ENCODE results near the gene SPAG5. TPM values are rescaled to one million over a fixed set of nuclear protein-coding genes. Genes with fewer than 3 reads are reported as not detected.

Gene SPAG5
- total and polyA plus RNA-seq, 9 of the 15 experiments (the other 6 are each of a cell fraction or from before 2014, with no cell fraction given) = 94.4 to 286 (median 151) TPM

- no peak for TF ChIP-seq MLX (CRISPR knock-in tag; conservative IDR thresholded peaks at IDR 0.05)
- TF ChIP-seq EZH2 (IDR thresholded peaks at IDR 0.05; ENCODE audit: borderline replicate concordance, low read depth, low read length) = no peak
- TF ChIP-seq ATF7 (IDR thresholded peaks at IDR 0.05) = no peak
Observed at GRCh38 chr17:28573521-28573920, 25.3 kb downstream of the SPAG5 start (continued).

GRCh38 chr17:28573040-28573380, 25.8 kb downstream of the SPAG5 start:
- in situ Hi-C loops (cut with MboI) = no loop called here
- peaks cover 52% of the 10 kb centered on the region for H3K36me3 ChIP-seq (ENCODE audit: control insufficient read depth, insufficient read depth, low read length)
- H3K9me3 ChIP-seq (replicated peaks; ENCODE audit: control insufficient read depth, insufficient read depth, low read depth, low read length) = no peaks in the 10 kb centered on the region
- no peak overlapping the region for H3K4me3 ChIP-seq
- peaks cover 60% of the 10 kb centered on the region for H3K79me2 ChIP-seq (ENCODE audit: control insufficient read depth, insufficient read depth, low read length)
- intact Hi-C loops (cut with micrococcal nuclease) = no loop called here
- no peak overlapping the region for H3K4me2 ChIP-seq (ENCODE audit: insufficient read depth, low read length)
- CTCF ChIA-PET (ENCODE audit: low intra/inter-chr PET ratio) = no interaction called here
- H3K27ac ChIP-seq (ENCODE audit: extremely low read depth, low read depth, low read length) = no peak overlapping the region; the same call in 2 of the 3 replicates
- no TSS peak for BruUV-seq (replicated peaks)
- FAIRE-seq (no peak), DNase-seq (ENCODE audit: extremely low read depth in 1 of 4, low spot score in 3 of 4) (no peak), ATAC-seq (no peak)
- no peak for TF ChIP-seq ATF1 (CRISPR knock-in tag; IDR thresholded peaks at IDR 0.05)
- TF ChIP-seq ATF1 (tag; IDR thresholded peaks at IDR 0.05) = no peak
- no peak for TF ChIP-seq ESRRB (CRISPR knock-in tag; IDR thresholded peaks at IDR 0.05; ENCODE audit: borderline replicate concordance)
- TF ChIP-seq CBFB (CRISPR knock-in tag; IDR thresholded peaks at IDR 0.05) = no peak
- no peak for TF ChIP-seq TBL1XR1 (IDR thresholded peaks at IDR 0.05; ENCODE audit: low read length in 2 of 2)
- no peak for TF ChIP-seq ZNF124 (CRISPR knock-in tag; IDR thresholded peaks at IDR 0.05)
- H4K20me1 ChIP-seq (replicated peaks; ENCODE audit: control insufficient read depth, insufficient read depth, low read length) = 0 out of 2 replicates have a peak, but pooled peaks cover 10% of the 10 kb centered on the region
- no peak overlapping the region; a peak in 1 of 4 replicates for H3K9ac ChIP-seq (ENCODE audit: insufficient read depth in 1 of 2, low read depth in 2 of 2, low read length in 2 of 2)
- H3K27me3 ChIP-seq (ENCODE audit: control insufficient read depth in 2 of 2, insufficient read depth in 2 of 2, low read length in 2 of 2) = no peaks in the 10 kb centered on the region
- POLR2A ChIA-PET = interaction anchor here (0.8 to 4.8 kb wide), 4 partner anchors 11 to 372 kb away, joined by 3 to 26 read pairs (median 4); no protein-coding TSS in a partner anchor
- H2AFZ ChIP-seq (ENCODE audit: low read depth, low read length) = no peak overlapping the region
- peaks cover 18% of the 10 kb centered on the region for H3K9me1 ChIP-seq (ENCODE audit: control insufficient read depth, insufficient read depth, low read length)
- H3K4me1 ChIP-seq (replicated peaks in 1 of 2; ENCODE audit: control insufficient read depth in 2 of 2, insufficient read depth in 2 of 2, low read length in 2 of 2) = peaks cover 35 to 40% of the 10 kb centered on the region in 2 experiments

All from K562 (cell line).